ENCODE data around the gene APOBEC3B.

- TF ChIP-seq CTCF (IDR thresholded peaks at IDR 0.05), result no peak
- TF ChIP-seq POLR2A (IDR thresholded peaks at IDR 0.05), result no peak
These were observed 33.8 kb upstream of the APOBEC3B start for GRCh38 chr22:38948181-38948940.
